H9 (cell line): ENCODE measurements around the gene MDGA2. TPM values are rescaled to one million over a fixed set of nuclear protein-coding genes. Genes with fewer than 3 reads are reported as not detected.

Experiments used
- DNase-seq: peaks from one replicate; pipeline ENCODE4 v3.0.0-alpha.2; 2017
- H2AFZ ChIP-seq: one replicate; pipeline ENCODE4 v1.6.1; 2013; ENCODE audit warnings: mild to moderate bottlenecking, low read length, control low read depth, moderate library complexity
- H2AK5ac ChIP-seq: 2 replicates; pipeline ENCODE4 v1.6.1; 2013; ENCODE audit warnings: low read length, control low read depth, mixed read lengths; ENCODE audit not compliant: insufficient read length
- H2BK120ac ChIP-seq: one replicate; pipeline ENCODE4 v1.6.1; 2013; ENCODE audit warnings: low read depth, mild to moderate bottlenecking, low read length, control low read depth, inconsistent platforms; ENCODE audit not compliant: poor library complexity, severe bottlenecking
- H2BK12ac ChIP-seq: 2 replicates; pipeline ENCODE4 v1.6.1; 2013; ENCODE audit warnings: low read length, control low read depth, mixed read lengths, low read depth; ENCODE audit not compliant: insufficient read length
- H2BK15ac ChIP-seq: 2 replicates; pipeline ENCODE4 v1.6.1; 2013; ENCODE audit warnings: low read depth, low read length, control low read depth
- H2BK20ac ChIP-seq: one replicate; pipeline ENCODE4 v1.6.1; 2013; ENCODE audit warnings: low read depth, mild to moderate bottlenecking, low read length, control low read depth, inconsistent platforms; ENCODE audit not compliant: poor library complexity, severe bottlenecking
- H2BK5ac ChIP-seq: 2 replicates; pipeline ENCODE4 v1.6.1; 2013; ENCODE audit warnings: low read length, control low read depth, mixed read lengths; ENCODE audit not compliant: insufficient read length
- H3K14ac ChIP-seq: 2 replicates; pipeline ENCODE4 v1.6.1; 2013; ENCODE audit warnings: low read length, control low read depth; ENCODE audit not compliant: insufficient read depth
- H3K18ac ChIP-seq: 2 replicates; pipeline ENCODE4 v1.6.1; 2013; ENCODE audit warnings: low read depth, mild to moderate bottlenecking, mixed read lengths, low read length, control low read depth; ENCODE audit not compliant: insufficient read length
- H3K23ac ChIP-seq: 2 replicates; pipeline ENCODE4 v1.6.1; 2013; ENCODE audit warnings: low read length, control low read depth, mixed read lengths, low read depth; ENCODE audit not compliant: insufficient read length
- H3K23me2 ChIP-seq: 2 replicates; pipeline ENCODE4 v1.6.1; 2013; ENCODE audit warnings: low read depth, mild to moderate bottlenecking, mixed read lengths, low read length, control low read depth; ENCODE audit not compliant: insufficient read length, poor library complexity, severe bottlenecking
- H3K27ac ChIP-seq: 2 replicates; pipeline ENCODE4 v1.5.1; 2013; ENCODE audit warnings: low read length, control low read depth, mixed read lengths, low read depth; ENCODE audit not compliant: insufficient read length
- H3K27me3 ChIP-seq: 2 replicates; pipeline ENCODE4 v1.6.1; 2013; ENCODE audit warnings: low read length, control low read depth, inconsistent platforms; ENCODE audit not compliant: insufficient read depth
- H3K4ac ChIP-seq: 2 replicates; pipeline ENCODE4 v1.6.1; 2013; ENCODE audit warnings: low read depth, mild to moderate bottlenecking, control low read depth, inconsistent platforms, low read length, moderate library complexity
- H3K4me1 ChIP-seq: 2 replicates; pipeline ENCODE4 v1.6.1; 2013; ENCODE audit warnings: low read length, control low read depth, inconsistent platforms; ENCODE audit not compliant: insufficient read depth
- H3K4me2 ChIP-seq: 2 replicates; pipeline ENCODE4 v1.6.1; 2013; ENCODE audit warnings: low read length, control low read depth, mixed read lengths; ENCODE audit not compliant: insufficient read length, insufficient read depth
- H3K56ac ChIP-seq: 2 replicates; pipeline ENCODE4 v1.6.1; 2013; ENCODE audit warnings: low read depth, mild to moderate bottlenecking, mixed read lengths, low read length, control low read depth; ENCODE audit not compliant: insufficient read length
- H3K79me1 ChIP-seq: 2 replicates; pipeline ENCODE4 v1.6.1; 2013; ENCODE audit warnings: low read depth, mild to moderate bottlenecking, moderate library complexity, low read length, control low read depth, inconsistent platforms; ENCODE audit not compliant: insufficient read depth, poor library complexity, severe bottlenecking
- H3K79me2 ChIP-seq: 2 replicates; pipeline ENCODE4 v1.6.1; 2013; ENCODE audit warnings: low read length, control low read depth, inconsistent platforms; ENCODE audit not compliant: insufficient read depth
- H3K9ac ChIP-seq: 2 replicates; pipeline ENCODE4 v1.6.1; 2013; ENCODE audit warnings: low read length, control low read depth, mixed read lengths; ENCODE audit not compliant: insufficient read length; ENCODE audit errors: extremely low read depth
- H3K9me3 ChIP-seq: one replicate; pipeline ENCODE4 v1.6.1; 2013; ENCODE audit warnings: low read depth, low read length, inconsistent platforms; ENCODE audit not compliant: control insufficient read depth
- H3T11ph ChIP-seq: one replicate; pipeline ENCODE4 v1.6.1; 2013; ENCODE audit warnings: mild to moderate bottlenecking, low read length, control low read depth, inconsistent platforms
- H4K20me1 ChIP-seq: one replicate; pipeline ENCODE4 v1.6.1; 2013; ENCODE audit not compliant: control insufficient read depth, insufficient read length, insufficient read depth
- H4K5ac ChIP-seq: 2 replicates; pipeline ENCODE4 v1.6.1; 2013; ENCODE audit warnings: low read depth, mild to moderate bottlenecking, mixed read lengths, low read length, control low read depth; ENCODE audit not compliant: insufficient read length
- H4K8ac ChIP-seq: replicated peaks from 2 replicates; pipeline ENCODE4 v1.6.1; 2013; ENCODE audit warnings: low read length, control low read depth, mixed read lengths, low read depth; ENCODE audit not compliant: insufficient read length
- H4K91ac ChIP-seq: 2 replicates; pipeline ENCODE4 v1.6.1; 2013; ENCODE audit warnings: low read depth, mild to moderate bottlenecking, moderate library complexity, mixed read lengths, low read length, control low read depth; ENCODE audit not compliant: insufficient read length
- H3K27ac Mint-ChIP-seq, 3 experiments: 2 replicates in 2 of 3; 3 replicates in 1 of 3; pipeline ENCODE4 v1.8.0; 2020 to 2021; ENCODE audit warnings: mixed read lengths in 3 of 3, mild to moderate bottlenecking in 1 of 3, moderate library complexity in 1 of 3
- H3K27me3 Mint-ChIP-seq: 2 replicates; pipeline ENCODE4 v1.8.0; 2021; ENCODE audit warnings: low read depth, mild to moderate bottlenecking, moderate library complexity, mixed read lengths
- H3K36me3 Mint-ChIP-seq, 3 experiments: 2 replicates in 2 of 3; 3 replicates in 1 of 3; pipeline ENCODE4 v1.8.0; 2020 to 2021; ENCODE audit warnings: low read depth in 3 of 3, mixed read lengths in 3 of 3; ENCODE audit not compliant: insufficient read depth in 1 of 3
- H3K4me1 Mint-ChIP-seq, 2 experiments: 2 replicates each; pipeline ENCODE4 v1.8.0; 2020; ENCODE audit warnings: mixed read lengths in 2 of 2
- H3K4me3 Mint-ChIP-seq, 2 experiments: 2 replicates in 1 of 2; 3 replicates in 1 of 2; pipeline ENCODE4 v1.8.0; 2020 to 2021; ENCODE audit warnings: mild to moderate bottlenecking in 2 of 2, mixed read lengths in 2 of 2, moderate library complexity in 1 of 2
- H3K9me3 Mint-ChIP-seq, 2 experiments: 2 replicates in 1 of 2; 3 replicates in 1 of 2; pipeline ENCODE4 v1.8.0; 2020; ENCODE audit warnings: mild to moderate bottlenecking in 2 of 2, mixed read lengths in 2 of 2, moderate library complexity in 1 of 2
- total RNA-seq: library from RNA; stranded (reverse); gene quantifications from 2 replicates; pipeline ENCODE4 v1.2.1, GENCODE V29; 2021
- TF ChIP-seq, protein P1 (sequence below): fragments of 200-600 bp; sonication (generic); conservative IDR thresholded peaks from 3 replicates; pipeline ENCODE4 v1.8.0; 2021; ENCODE audit warnings: antibody characterized with exemption, mild to moderate bottlenecking

MDGA2 gene
- total RNA-seq, 1 experiment from 2014 or later = 1.9 TPM

DNA sequence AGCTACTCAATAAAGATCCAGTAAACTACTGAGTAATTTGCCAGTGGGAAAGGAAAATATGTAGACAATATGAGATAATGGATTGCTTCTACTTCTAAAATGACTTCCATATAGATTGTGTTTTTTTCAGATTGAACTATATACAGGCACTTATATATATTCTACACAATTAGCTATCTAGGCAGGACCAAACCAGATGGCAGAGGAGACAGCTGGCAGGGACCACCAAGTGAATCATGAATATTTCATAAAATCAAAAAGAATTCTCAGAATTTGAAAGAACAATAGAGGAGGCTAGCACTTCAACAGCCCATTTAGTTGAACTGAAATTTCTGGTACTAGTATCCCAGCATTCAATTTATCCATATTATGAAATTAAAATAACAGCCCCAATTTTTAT is 685.8 kb downstream of the MDGA2 start:
- Histone ChIP-seq H3K79me1 (no peaks in the 10 kb centered on the region), H3K9me3 (no peaks in the 10 kb centered on the region), H3K18ac (no peak overlapping the region), H2BK120ac (no peak overlapping the region), H3K4me1 (no peaks in the 10 kb centered on the region), H2BK12ac (no peak overlapping the region), H3K4me2 (no peak overlapping the region), H2BK5ac (no peak overlapping the region), H4K20me1 (no peaks in the 10 kb centered on the region), H3K27ac (no peak overlapping the region), H4K91ac (no peak overlapping the region), H4K8ac (no peak overlapping the region), H3T11ph (no peak overlapping the region), H3K23me2 (no peaks in the 10 kb centered on the region), H2AFZ (no peak overlapping the region), H2AK5ac (no peak overlapping the region), H3K79me2 (no peaks in the 10 kb centered on the region), H3K23ac (no peak overlapping the region), H2BK15ac (no peak overlapping the region), H4K5ac (no peak overlapping the region), H2BK20ac (no peak overlapping the region), H3K9ac (no peak overlapping the region), H3K56ac (no peak overlapping the region), H3K27me3 (no peaks in the 10 kb centered on the region), H3K14ac (no peak overlapping the region), H3K4ac (no peak overlapping the region)
- H3K27ac Mint-ChIP-seq = no peak overlapping the region
- no peaks in the 10 kb centered on the region for H3K9me3 Mint-ChIP-seq
- TF ChIP-seq, protein P1, sequence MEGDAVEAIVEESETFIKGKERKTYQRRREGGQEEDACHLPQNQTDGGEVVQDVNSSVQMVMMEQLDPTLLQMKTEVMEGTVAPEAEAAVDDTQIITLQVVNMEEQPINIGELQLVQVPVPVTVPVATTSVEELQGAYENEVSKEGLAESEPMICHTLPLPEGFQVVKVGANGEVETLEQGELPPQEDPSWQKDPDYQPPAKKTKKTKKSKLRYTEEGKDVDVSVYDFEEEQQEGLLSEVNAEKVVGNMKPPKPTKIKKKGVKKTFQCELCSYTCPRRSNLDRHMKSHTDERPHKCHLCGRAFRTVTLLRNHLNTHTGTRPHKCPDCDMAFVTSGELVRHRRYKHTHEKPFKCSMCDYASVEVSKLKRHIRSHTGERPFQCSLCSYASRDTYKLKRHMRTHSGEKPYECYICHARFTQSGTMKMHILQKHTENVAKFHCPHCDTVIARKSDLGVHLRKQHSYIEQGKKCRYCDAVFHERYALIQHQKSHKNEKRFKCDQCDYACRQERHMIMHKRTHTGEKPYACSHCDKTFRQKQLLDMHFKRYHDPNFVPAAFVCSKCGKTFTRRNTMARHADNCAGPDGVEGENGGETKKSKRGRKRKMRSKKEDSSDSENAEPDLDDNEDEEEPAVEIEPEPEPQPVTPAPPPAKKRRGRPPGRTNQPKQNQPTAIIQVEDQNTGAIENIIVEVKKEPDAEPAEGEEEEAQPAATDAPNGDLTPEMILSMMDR = no peak
- H3K36me3 Mint-ChIP-seq = no peaks in the 10 kb centered on the region
- no peak for DNase-seq
- no peaks in the 10 kb centered on the region for H3K4me1 Mint-ChIP-seq
- no peaks in the 10 kb centered on the region for H3K27me3 Mint-ChIP-seq
- no peak overlapping the region for H3K4me3 Mint-ChIP-seq
